Activated naive CD8-positive, alpha-beta T cell treated with anti-CD3 and anti-CD28 coated beads, Interleukin-2, amount 50 U/mL, for 24 hours (primary cell): ENCODE results near the gene SLC16A9.
"Not testable (repeated sequence)": the region's sequence is repeated elsewhere in the genome, so short reads cannot be mapped to it uniquely, and the experiment has no call there.

Experiments
- ATAC-seq: fragments of 150-1000 bp; cut with Tn5 transposase; one replicate; pipeline ENCODE4 v1.10.0; 2021
- DNase-seq: peaks from one replicate; pipeline ENCODE4 v3.0.0; 2021
- H3K27ac Mint-ChIP-seq: one replicate; pipeline ENCODE4 v1.8.0; 2021; ENCODE audit warnings: mild to moderate bottlenecking, mixed read lengths
- H3K27me3 Mint-ChIP-seq: one replicate; pipeline ENCODE4 v1.8.0; 2021; ENCODE audit warnings: mixed read lengths
- H3K36me3 Mint-ChIP-seq: one replicate; pipeline ENCODE4 v1.8.0; 2021; ENCODE audit warnings: low read depth, mixed read lengths
- H3K4me1 Mint-ChIP-seq: one replicate; pipeline ENCODE4 v1.8.0; 2021; ENCODE audit warnings: mixed read lengths
- H3K4me3 Mint-ChIP-seq: one replicate; pipeline ENCODE4 v1.8.0; 2021; ENCODE audit warnings: mild to moderate bottlenecking, moderate library complexity, mixed read lengths
- H3K9me3 Mint-ChIP-seq: one replicate; pipeline ENCODE4 v1.8.0; 2021; ENCODE audit warnings: mixed read lengths

Gene SLC16A9

DNA sequence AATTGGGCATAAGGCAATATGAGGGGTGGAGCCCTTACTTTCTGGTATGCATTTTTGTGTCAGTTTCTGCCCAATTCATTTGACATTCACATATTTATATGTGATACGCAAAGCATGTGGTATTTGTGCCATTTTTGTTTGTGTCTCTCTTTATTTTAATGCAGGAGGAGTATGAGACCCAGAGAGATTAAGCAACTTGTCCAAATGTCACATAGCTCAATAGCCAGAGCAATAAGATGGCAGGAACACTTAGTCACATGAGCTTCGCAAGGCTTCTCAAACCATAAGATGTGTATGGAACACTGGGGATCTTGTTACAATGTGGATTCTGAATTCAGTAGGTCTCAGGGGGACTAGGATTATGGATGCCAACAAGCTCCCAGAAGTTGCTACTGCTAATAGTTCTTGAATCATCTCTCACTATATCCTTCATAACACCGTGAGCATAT, 24.4 kb upstream of the SLC16A9 start:
- ATAC-seq (no peak), DNase-seq (no peak)
- Mint-ChIP-seq H3K4me1 (no peaks in the 10 kb centered on the region), H3K4me3 (no peak overlapping the region), H3K27me3 (peaks cover 11% of the 10 kb centered on the region), H3K9me3 (no peaks in the 10 kb centered on the region), H3K27ac (no peak overlapping the region), H3K36me3 (no peaks in the 10 kb centered on the region)

DNA sequence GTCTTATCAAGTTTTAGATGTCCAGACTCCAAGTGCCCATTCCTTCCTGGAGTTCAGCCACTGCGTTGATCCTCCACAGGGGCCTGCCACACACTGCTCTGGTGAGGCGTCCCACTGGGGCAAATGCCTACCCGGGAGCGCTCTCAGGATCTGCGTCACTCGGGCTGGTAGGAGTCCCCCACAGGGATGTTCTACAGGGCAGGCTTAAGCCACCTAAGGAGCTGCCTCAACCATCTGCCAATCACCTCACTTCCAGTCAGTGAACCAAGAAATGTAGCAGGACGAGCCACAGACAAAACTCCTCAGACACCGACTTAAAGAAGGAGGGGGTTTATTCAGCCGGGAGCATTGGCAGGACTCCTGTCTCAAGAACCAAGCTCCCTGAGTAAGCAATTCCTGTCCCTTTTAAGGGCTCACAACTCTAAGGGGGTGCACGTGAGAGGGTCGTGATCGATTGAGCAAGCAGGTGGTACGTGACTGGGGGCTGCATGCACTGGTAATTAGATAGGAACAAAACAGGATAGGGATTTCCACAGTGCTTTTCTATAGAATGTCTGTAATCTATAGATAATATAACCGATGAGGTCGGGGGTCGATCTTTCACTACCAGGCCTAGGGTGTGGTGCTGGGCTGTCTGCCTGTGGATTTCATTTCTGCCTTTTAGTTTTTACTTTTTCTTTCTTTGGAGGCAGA, 23.8 kb upstream of the SLC16A9 start:
- DNase-seq, H3K9me3 Mint-ChIP-seq, H3K27me3 Mint-ChIP-seq, H3K36me3 Mint-ChIP-seq, ATAC-seq, H3K27ac Mint-ChIP-seq, H3K4me3 Mint-ChIP-seq, H3K4me1 Mint-ChIP-seq: not testable (repeated sequence)

DNA sequence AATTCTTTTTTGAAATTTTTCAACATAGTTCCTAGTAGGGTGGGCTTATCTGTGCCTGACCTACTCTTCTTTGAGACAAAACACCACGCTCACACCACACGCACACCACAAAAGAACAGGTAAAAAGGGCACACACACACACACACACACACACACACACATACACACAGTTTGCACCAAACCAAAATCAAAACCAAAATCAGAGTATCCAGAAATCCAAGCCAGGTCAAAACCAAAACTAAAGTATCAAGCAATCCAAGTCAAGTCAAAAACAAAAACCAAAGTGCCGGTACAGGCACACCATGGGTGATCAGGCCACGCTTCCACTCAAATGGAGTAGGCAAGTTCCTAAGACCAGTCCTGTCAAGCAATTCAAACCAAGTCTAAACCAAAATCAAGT, 23.2 kb upstream of the SLC16A9 start:
- H3K4me1 Mint-ChIP-seq, DNase-seq, H3K4me3 Mint-ChIP-seq, H3K36me3 Mint-ChIP-seq, H3K9me3 Mint-ChIP-seq, H3K27ac Mint-ChIP-seq, ATAC-seq, H3K27me3 Mint-ChIP-seq: not testable (repeated sequence)

DNA sequence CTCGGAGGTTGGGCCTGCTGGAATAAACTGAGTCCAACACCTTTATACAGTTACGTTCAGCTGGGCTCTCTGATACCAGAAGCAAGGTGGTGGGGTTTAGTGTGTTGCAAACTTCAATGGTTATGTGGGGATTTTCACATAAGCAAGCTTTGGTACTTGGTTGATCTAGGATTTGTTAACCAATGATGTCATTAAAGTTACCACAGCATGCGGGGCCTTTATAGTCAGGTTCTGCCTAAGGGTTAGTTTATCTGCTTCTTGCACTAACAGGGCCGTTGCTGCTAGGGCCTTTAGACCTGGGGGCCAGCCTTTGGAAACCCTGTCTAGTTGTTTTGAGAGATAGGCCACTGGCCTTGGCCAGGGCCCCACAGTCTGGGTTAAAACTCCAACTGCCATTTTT, 19.5 kb upstream of the SLC16A9 start:
- H3K9me3 Mint-ChIP-seq, H3K27ac Mint-ChIP-seq, H3K36me3 Mint-ChIP-seq, H3K4me1 Mint-ChIP-seq, ATAC-seq, DNase-seq, H3K27me3 Mint-ChIP-seq, H3K4me3 Mint-ChIP-seq: not testable (repeated sequence)

DNA sequence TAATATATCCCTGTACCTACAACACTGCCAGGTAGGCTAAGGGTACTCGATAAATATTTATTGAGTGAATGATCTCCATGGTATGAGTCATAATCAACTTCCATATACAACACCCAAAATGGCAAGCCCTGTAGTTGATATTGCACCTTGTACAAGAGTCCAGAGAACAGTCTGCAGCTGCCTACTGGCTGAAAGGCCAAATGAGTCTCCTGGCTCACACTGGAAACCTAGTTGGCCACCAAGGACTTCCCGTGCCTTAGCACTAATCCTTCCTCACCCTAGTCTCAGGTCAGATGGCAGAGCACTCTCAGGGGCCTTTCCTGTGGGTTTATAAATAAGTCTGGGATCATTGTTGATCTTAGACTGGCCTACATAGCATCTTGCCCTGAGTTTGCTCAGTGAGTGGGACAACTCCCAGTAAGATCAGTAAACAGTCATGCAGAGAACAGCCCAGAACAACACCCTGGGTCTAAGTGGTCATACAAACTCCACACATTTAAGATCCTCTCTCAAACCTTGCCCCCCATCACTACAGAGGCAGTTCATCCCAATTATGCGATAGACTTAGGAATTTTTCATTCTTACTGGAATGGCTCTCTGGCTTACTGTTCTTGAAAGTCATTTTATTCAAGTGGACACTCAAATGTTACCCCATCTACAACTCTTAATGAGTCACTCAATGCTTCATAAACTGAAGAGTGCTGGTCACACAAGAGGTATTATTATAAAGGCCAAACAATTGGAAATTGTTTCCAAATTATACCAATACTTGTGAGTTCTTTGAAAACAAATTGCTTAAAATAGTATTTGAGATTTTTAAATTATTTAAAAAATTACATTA, 14.7 kb upstream of the SLC16A9 start:
- Mint-ChIP-seq H3K27me3 (peaks cover 4% of the 10 kb centered on the region), H3K4me3 (no peak overlapping the region), H3K36me3 (no peaks in the 10 kb centered on the region), H3K27ac (no peak overlapping the region), H3K4me1 (no peaks in the 10 kb centered on the region), H3K9me3 (peaks cover 5% of the 10 kb centered on the region)
- ATAC-seq, result no peak
- no peak for DNase-seq

DNA sequence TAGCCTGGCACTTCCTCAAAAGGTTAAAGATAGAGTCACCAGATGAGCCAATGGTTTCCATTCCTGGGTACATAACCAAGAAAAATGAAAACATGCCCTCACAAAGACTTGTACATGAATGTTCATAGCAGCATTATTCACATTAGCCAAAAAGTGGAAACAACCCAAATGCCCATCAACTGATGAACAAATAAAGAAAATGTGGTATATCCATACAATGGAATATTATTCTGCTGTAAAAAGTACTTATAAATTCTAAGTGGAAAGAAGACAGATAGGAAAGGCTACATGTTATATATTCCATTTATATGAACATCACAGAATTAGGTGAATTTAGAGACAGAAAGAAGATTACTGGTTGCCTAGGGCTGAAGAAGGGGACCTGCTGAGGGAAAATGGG, 10.7 kb upstream of the SLC16A9 start:
- H3K4me3 Mint-ChIP-seq, result no peak overlapping the region
- no peaks in the 10 kb centered on the region for H3K4me1 Mint-ChIP-seq
- peaks cover 5% of the 10 kb centered on the region for H3K9me3 Mint-ChIP-seq
- peaks cover 9% of the 10 kb centered on the region for H3K27me3 Mint-ChIP-seq
- no peak for DNase-seq
- ATAC-seq, result no peak
- no peak overlapping the region for H3K27ac Mint-ChIP-seq
- H3K36me3 Mint-ChIP-seq, result no peaks in the 10 kb centered on the region

DNA sequence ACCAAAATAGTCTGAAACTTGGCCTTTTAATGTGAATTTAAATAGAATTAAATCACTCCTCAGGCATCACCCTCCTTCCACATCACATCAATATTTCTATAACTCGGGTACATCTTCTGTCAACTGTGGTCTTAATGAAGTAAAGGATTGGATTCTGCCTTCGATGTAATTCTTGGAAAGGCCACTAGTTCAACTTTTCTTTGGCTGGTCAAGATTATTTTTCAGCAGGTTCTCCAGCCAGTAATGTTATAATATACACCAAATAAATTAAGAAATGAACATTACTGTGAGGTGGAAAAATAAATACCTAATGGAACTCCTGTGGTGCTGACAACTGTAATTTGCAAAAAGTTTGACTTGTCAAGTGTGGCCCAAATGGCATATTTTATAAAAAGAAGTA, 9.7 kb upstream of the SLC16A9 start:
- no peak for DNase-seq
- Mint-ChIP-seq H3K27me3 (peaks cover 14% of the 10 kb centered on the region), H3K9me3 (peaks cover 5% of the 10 kb centered on the region), H3K27ac (no peak overlapping the region), H3K4me1 (no peaks in the 10 kb centered on the region), H3K36me3 (no peaks in the 10 kb centered on the region), H3K4me3 (no peak overlapping the region)
- no peak for ATAC-seq

DNA sequence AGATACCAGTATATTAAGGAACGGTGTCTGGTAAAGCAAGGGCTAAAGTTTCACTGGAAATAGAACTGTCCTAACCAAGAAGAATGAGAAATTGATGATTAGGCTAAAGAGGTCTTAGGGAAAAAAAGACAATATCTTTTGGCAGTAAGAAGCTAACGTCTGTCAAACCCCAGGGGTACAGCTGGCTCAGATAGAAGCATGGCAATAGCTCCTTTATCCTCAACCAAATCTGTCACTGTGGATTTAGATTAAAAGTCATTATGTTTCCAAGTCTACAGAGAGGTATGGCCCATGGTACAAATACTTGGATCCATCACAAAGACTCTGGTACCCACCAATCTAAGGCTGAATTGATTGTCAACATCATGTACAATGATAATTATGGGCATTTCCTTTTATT, 8.6 kb upstream of the SLC16A9 start:
- Mint-ChIP-seq H3K36me3 (no peaks in the 10 kb centered on the region), H3K4me1 (no peaks in the 10 kb centered on the region), H3K27ac (no peak overlapping the region), H3K4me3 (no peak overlapping the region), H3K9me3 (peaks cover 5% of the 10 kb centered on the region), H3K27me3 (peaks cover 25% of the 10 kb centered on the region)
- no peak for DNase-seq
- no peak for ATAC-seq

DNA sequence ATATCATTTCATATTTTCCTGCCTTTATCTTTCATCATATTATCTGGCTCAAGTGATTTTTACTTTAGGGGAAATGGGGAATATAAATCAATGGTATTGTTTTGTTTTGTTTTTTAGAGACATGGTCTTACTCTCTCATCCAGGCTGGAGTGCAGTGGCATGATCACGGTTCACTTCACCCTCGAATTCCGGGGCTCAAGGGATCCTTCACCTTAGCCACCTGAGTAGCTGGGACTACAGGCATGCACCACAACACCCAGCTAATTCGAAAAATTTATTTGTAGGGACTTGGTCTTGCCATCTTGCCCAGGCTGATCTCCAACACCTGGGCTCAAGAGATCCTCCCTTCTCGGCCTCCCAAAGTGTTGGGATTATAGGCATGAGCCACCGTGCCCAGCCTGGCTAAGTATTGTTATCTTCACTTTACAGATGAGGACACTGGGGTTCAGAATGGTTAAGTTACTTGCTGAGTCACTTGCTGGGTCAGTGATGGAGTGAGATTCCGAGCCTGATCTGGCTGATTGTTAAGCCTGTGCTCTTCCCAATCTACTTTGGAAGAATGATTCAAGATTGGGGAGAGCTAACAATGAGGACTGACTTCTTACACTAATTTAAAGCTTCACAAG, 3.7 kb upstream of the SLC16A9 start:
- Mint-ChIP-seq H3K4me3 (no peak overlapping the region), H3K27me3 (peaks cover 61% of the 10 kb centered on the region), H3K9me3 (no peaks in the 10 kb centered on the region), H3K36me3 (no peaks in the 10 kb centered on the region), H3K4me1 (no peaks in the 10 kb centered on the region), H3K27ac (no peak overlapping the region)
- no peak for ATAC-seq
- no peak for DNase-seq

DNA sequence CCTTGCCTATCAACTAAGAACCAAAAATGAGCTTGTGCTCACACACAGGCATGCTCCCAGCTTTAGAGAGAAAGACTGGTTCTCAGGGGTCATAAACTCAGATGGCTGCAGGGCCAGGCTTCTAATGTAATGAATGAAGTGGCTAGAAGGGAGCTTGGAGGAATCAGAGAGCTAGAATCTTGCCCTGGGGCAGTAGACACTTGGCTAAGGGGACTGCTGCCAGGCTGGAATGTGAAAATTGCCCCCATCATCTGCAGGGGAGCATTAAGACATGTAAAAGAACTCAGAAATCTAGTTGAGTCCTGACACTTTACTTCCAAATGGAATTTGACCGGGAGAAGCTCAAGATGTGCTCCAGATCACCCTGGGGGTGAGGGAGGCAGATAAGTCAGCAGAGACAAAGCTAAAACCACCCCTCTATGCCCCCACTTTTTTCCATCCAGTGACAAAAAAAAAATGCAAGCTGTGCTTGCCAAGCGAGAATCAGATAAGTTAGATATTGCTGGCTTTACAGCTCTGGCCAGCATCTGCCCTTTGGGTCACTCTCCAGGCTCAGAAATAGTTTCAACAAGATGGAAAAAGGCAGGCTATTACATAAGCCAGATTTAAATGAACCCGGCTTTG, 2.3 kb upstream of the SLC16A9 start:
- Mint-ChIP-seq H3K4me1 (no peaks in the 10 kb centered on the region), H3K4me3 (no peak overlapping the region), H3K36me3 (no peaks in the 10 kb centered on the region), H3K27me3 (peaks cover 71% of the 10 kb centered on the region), H3K27ac (no peak overlapping the region), H3K9me3 (no peaks in the 10 kb centered on the region)
- ATAC-seq, result no peak
- no peak for DNase-seq

DNA sequence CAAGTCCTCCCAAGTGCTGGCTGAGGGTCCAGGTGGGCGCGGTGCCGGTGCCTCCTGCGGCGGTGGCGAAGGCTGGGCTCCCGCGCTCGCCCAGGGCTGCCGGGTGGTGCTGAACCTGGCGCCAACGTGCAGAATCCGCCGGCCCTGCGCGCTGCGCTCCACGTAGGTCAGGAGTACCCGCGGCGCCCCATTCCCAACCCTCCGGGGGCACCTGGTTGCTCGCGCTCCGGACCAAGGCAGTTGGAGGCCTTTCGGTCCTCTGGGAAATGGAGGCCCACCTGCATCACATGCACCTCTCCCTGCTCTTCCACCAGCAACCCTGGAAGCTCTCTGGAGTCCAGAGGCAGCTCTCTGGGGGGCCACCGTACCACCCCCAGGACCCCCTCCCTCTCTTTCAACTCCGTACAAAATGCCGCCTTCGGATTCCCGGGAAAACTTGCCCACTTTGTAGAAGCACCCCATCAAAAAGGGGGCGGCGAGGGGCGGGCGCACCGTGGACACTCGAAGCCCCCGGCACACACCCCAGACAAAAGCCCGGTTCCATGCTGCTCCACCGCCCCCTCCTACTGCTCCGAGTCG, 745 bp downstream of the SLC16A9 start:
- H3K4me3 Mint-ChIP-seq, result peak overlapping the region; percentile 67
- no peaks in the 10 kb centered on the region for H3K9me3 Mint-ChIP-seq
- no peak overlapping the region for H3K27ac Mint-ChIP-seq
- DNase-seq (peak; percentile 18), ATAC-seq (no peak)
- no peaks in the 10 kb centered on the region for H3K4me1 Mint-ChIP-seq
- H3K27me3 Mint-ChIP-seq, result peaks cover 64% of the 10 kb centered on the region
- H3K36me3 Mint-ChIP-seq, result no peaks in the 10 kb centered on the region

DNA sequence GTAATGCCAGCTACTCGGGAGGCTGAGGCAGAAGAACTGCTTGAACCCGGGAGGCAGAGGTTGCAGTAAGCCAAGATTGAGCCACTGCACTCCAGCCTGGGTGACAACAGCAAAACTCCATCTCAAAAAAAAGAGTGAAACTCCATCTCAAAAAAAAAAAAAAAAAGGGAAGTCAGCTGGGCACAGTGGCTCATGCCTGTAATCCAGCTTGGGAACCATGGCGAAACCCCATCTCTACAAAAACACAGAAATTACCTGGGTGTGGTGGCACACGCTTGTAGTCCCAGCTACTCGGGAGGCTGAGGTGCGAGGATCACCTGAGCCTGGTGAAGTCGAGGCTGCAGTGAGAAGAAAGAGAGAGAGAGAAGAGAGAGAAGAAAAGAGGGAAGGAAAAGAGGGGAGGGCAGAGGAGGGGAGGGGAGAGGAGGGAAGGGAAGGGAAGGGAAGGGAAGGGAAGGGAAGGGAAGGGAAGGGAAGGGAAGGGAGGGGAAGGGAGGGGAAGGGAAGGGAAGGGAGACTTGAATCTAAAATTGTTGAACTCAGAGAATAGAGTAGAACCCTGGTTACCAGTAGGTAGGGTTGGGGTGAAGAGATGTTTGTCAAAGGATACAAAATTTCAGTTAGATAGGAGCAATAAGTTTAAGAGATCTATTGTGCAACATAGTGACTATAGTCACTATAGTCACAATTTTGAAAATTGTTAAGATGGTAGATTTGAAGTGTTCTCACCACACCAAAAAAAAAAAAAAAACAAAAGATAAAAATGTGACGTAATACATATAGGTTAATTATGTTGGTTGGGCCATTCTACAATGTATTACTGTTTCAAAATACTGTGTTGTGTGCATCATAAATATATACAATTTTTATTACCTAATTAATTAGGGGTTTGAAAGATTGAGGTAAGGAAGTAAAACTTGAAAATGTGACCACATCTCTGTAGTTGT, 2.5 kb downstream of the SLC16A9 start:
- ATAC-seq (no peak), DNase-seq (no peak)
- no peaks in the 10 kb centered on the region for H3K4me1 Mint-ChIP-seq
- no peaks in the 10 kb centered on the region for H3K36me3 Mint-ChIP-seq
- no peak overlapping the region for H3K27ac Mint-ChIP-seq
- peaks cover 49% of the 10 kb centered on the region for H3K27me3 Mint-ChIP-seq
- H3K9me3 Mint-ChIP-seq, result no peaks in the 10 kb centered on the region
- H3K4me3 Mint-ChIP-seq, result no peak overlapping the region

DNA sequence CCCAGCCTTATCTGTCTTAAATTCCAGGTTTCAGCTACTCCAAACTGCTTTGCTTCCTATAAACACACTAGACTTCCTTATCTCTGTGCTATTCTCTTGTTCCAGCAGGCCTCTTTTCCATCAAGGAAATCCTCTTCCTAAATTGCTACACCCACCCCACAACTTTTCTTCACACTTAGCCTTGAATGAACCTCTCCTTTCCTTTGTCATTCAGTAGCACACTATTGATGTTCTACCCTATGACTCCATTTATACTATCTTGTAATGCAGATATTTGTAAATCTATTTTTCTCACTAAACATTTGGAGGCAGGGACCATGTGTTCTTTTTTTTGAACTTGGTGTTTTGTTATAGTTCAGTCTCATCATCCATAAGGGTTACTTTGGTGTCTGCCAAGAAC, 3.7 kb downstream of the SLC16A9 start:
- no peak for ATAC-seq
- no peak for DNase-seq
- no peaks in the 10 kb centered on the region for H3K9me3 Mint-ChIP-seq
- peaks cover 42% of the 10 kb centered on the region for H3K27me3 Mint-ChIP-seq
- no peaks in the 10 kb centered on the region for H3K4me1 Mint-ChIP-seq
- no peaks in the 10 kb centered on the region for H3K36me3 Mint-ChIP-seq
- H3K4me3 Mint-ChIP-seq, result no peak overlapping the region
- H3K27ac Mint-ChIP-seq, result no peak overlapping the region

DNA sequence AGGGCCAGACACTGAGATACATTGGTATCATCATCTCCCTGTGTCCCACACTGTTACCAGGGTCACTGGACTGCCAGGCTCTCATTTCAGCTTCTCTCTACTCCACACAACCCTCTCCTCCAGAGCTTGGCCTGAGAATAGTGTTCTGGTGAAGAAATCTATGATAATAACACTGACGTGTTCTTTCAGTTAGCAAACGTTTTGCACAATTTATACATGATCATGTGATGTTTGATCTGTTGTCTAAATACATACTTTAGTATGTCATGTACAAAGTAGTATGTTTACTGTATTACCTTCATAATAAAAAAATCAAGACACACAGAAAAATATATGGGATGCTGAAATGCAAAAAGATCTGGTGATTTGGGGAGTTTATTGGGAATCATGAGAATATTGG, 5.0 kb downstream of the SLC16A9 start:
- DNase-seq, result no peak
- H3K4me1 Mint-ChIP-seq, result no peaks in the 10 kb centered on the region

More for the DNA sequence above, 5.0 kb downstream of the SLC16A9 start:
- Mint-ChIP-seq H3K27me3 (peaks cover 36% of the 10 kb centered on the region), H3K36me3 (no peaks in the 10 kb centered on the region), H3K9me3 (no peaks in the 10 kb centered on the region), H3K27ac (no peak overlapping the region), H3K4me3 (no peak overlapping the region)
- ATAC-seq, result no peak
